GM12801 (cell line): ENCODE results near the gene PPP1CA.

Source experiments
- CTCF ChIP-seq: IDR thresholded peaks from one replicate; pipeline ENCODE4 v1.5.1; 2011; ENCODE audit warnings: control low read depth; ENCODE audit not compliant: insufficient read length; ENCODE audit errors: extremely low read depth

PPP1CA gene

GRCh38 chr11:67401495-67402191, at the start of gene PPP1CA:
Gene PPP1CA (minus strand): TSS chr11:67401858. CDS start chr11:67401782, 76 bp downstream.
- no peak for TF ChIP-seq CTCF

- TF ChIP-seq CTCF, result no peak
Observed at GRCh38 chr11:67450796-67451657, 49.4 kb upstream of the PPP1CA start.

GRCh38 chr11:67449116-67449844, 47.6 kb upstream of the PPP1CA start:
- no peak for TF ChIP-seq CTCF

- no peak for TF ChIP-seq CTCF
Observed at GRCh38 chr11:67448220-67448609, 46.6 kb upstream of the PPP1CA start.

- no peak for TF ChIP-seq CTCF
Observed at GRCh38 chr11:67445515-67445914, 43.9 kb upstream of the PPP1CA start.

- no peak for TF ChIP-seq CTCF
Observed at GRCh38 chr11:67442504-67443404, 41.1 kb upstream of the PPP1CA start.
